ENCODE measurements around the gene CXCR1.

DNA sequence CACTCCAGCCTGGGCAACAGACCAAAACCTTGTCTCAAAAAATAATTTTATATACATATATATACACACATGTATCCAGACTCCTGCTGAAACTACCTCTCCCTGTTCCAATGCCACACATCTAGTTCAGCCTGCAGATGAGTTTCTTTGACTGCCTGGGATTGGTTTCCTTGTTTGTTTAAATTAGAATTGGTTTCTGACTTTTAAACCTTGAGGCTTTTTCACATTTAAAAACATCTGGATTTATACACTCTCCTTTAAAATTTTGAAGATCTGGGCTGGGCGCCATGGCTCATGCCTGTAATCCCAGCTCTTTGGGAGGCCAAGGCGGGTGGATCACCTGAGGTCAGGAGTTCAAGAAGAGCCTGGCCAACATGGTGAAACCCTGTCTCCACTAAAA lies 21.8 kb upstream of the CXCR1 start:
- TF ChIP-seq, protein P1, sequence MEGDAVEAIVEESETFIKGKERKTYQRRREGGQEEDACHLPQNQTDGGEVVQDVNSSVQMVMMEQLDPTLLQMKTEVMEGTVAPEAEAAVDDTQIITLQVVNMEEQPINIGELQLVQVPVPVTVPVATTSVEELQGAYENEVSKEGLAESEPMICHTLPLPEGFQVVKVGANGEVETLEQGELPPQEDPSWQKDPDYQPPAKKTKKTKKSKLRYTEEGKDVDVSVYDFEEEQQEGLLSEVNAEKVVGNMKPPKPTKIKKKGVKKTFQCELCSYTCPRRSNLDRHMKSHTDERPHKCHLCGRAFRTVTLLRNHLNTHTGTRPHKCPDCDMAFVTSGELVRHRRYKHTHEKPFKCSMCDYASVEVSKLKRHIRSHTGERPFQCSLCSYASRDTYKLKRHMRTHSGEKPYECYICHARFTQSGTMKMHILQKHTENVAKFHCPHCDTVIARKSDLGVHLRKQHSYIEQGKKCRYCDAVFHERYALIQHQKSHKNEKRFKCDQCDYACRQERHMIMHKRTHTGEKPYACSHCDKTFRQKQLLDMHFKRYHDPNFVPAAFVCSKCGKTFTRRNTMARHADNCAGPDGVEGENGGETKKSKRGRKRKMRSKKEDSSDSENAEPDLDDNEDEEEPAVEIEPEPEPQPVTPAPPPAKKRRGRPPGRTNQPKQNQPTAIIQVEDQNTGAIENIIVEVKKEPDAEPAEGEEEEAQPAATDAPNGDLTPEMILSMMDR (IDR thresholded peaks at IDR 0.05) = no peak
- TF ChIP-seq EP300 (IDR thresholded peaks at IDR 0.05) (no peak), POLR2A (IDR thresholded peaks at IDR 0.05) (no peak), POLR2AphosphoS5 (IDR thresholded peaks at IDR 0.05) (no peak)
